Parathyroid adenoma (tissue), 2 donors: ENCODE data around the gene DMRT3.

Experiments
- H2AFZ ChIP-seq: fragments of 300-600 bp; sonication (generic); one replicate; pipeline ENCODE4 v1.7.0; 2017; ENCODE audit warnings: antibody characterized with exemption, mild to moderate bottlenecking
- H3K27ac ChIP-seq: fragments of 300-600 bp; sonication (generic); one replicate; pipeline ENCODE4 v1.7.0; 2017
- H3K27me3 ChIP-seq: fragments of 300-600 bp; sonication (generic); one replicate; pipeline ENCODE4 v1.7.0; 2017; ENCODE audit warnings: low read length; ENCODE audit not compliant: control insufficient read depth, insufficient read depth
- H3K36me3 ChIP-seq: fragments of 300-600 bp; sonication (generic); one replicate; pipeline ENCODE4 v1.7.0; 2017; ENCODE audit warnings: low read length; ENCODE audit not compliant: control insufficient read depth, insufficient read depth
- H3K4me1 ChIP-seq: fragments of 300-600 bp; sonication (generic); one replicate; pipeline ENCODE4 v1.7.0; 2017; ENCODE audit warnings: control low read depth
- H3K4me2 ChIP-seq: fragments of 300-600 bp; sonication (generic); one replicate; pipeline ENCODE4 v1.7.0; 2017; ENCODE audit warnings: low read length
- H3K4me3 ChIP-seq: fragments of 300-600 bp; sonication (generic); one replicate; pipeline ENCODE4 v1.7.0; 2017; ENCODE audit warnings: low read depth, low read length
- H3K79me2 ChIP-seq: fragments of 300-600 bp; sonication (generic); one replicate; pipeline ENCODE4 v1.7.0; 2017; ENCODE audit warnings: control low read depth
- H3K9ac ChIP-seq: fragments of 300-600 bp; sonication (generic); one replicate; pipeline ENCODE4 v1.7.0; 2017; ENCODE audit warnings: mild to moderate bottlenecking
- H3K9me3 ChIP-seq: fragments of 300-600 bp; sonication (generic); one replicate; pipeline ENCODE4 v1.7.0; 2017; ENCODE audit warnings: low read length; ENCODE audit not compliant: control insufficient read depth
- TF ChIP-seq, protein P1 (sequence below): fragments of 300-600 bp; sonication (generic); IDR thresholded peaks from one replicate; pipeline ENCODE4 v1.7.0; 2017; ENCODE audit warnings: antibody characterized with exemption, mild to moderate bottlenecking
- donor health status: primary hyperparathyroidism.

DMRT3 gene

DNA sequence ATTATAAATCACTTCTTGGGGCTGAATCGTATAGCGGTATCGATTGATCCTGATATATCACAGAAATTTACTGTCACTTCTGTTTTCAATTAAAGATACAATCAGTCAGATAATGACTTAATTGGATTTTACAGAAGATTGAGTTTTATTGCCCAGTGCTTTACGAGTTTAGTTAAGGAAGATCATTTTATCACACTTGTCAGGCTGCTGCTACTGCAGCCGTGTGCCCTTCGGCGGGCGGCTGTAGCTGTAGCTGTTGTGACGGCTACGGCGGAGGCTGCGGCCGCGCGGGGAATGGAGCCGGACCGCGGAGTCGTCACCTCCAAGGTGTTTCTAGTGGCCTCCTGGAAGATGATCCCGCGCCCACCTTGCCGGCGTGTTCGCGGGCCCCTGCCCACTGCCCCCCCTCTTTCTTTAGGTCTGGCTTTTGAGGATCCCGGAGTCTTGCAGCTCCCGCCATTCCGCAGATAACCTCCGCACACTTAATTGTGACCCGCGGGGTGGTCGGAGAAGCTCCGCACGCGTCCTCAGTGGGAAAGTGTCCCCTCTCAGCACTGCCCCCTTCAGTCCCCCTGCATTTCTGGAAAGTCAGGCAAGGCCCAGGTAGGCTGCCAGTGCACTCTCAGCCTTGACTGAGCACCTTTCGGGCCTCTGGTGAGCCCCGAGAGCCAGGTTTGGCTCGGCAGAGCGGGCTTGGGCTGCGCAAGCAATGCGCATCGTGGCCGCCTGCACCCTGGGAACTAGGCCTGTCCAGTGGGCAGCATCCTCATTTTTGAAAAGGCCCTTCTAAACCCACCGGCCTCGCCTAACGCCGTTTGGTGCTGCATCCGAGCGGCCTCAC is 6.9 kb upstream of the DMRT3 start:
- H3K4me3 ChIP-seq = no peak overlapping the region
- H3K4me1 ChIP-seq = no peaks in the 10 kb centered on the region
- no peak overlapping the region for H3K4me2 ChIP-seq
- H3K36me3 ChIP-seq = no peaks in the 10 kb centered on the region
- no peak overlapping the region for H2AFZ ChIP-seq
- H3K9ac ChIP-seq = no peak overlapping the region
- no peaks in the 10 kb centered on the region for H3K79me2 ChIP-seq
- H3K27ac ChIP-seq = no peak overlapping the region
- TF ChIP-seq, protein P1, sequence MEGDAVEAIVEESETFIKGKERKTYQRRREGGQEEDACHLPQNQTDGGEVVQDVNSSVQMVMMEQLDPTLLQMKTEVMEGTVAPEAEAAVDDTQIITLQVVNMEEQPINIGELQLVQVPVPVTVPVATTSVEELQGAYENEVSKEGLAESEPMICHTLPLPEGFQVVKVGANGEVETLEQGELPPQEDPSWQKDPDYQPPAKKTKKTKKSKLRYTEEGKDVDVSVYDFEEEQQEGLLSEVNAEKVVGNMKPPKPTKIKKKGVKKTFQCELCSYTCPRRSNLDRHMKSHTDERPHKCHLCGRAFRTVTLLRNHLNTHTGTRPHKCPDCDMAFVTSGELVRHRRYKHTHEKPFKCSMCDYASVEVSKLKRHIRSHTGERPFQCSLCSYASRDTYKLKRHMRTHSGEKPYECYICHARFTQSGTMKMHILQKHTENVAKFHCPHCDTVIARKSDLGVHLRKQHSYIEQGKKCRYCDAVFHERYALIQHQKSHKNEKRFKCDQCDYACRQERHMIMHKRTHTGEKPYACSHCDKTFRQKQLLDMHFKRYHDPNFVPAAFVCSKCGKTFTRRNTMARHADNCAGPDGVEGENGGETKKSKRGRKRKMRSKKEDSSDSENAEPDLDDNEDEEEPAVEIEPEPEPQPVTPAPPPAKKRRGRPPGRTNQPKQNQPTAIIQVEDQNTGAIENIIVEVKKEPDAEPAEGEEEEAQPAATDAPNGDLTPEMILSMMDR = no peak
- H3K27me3 ChIP-seq = no peaks in the 10 kb centered on the region
- H3K9me3 ChIP-seq = no peaks in the 10 kb centered on the region

DNA sequence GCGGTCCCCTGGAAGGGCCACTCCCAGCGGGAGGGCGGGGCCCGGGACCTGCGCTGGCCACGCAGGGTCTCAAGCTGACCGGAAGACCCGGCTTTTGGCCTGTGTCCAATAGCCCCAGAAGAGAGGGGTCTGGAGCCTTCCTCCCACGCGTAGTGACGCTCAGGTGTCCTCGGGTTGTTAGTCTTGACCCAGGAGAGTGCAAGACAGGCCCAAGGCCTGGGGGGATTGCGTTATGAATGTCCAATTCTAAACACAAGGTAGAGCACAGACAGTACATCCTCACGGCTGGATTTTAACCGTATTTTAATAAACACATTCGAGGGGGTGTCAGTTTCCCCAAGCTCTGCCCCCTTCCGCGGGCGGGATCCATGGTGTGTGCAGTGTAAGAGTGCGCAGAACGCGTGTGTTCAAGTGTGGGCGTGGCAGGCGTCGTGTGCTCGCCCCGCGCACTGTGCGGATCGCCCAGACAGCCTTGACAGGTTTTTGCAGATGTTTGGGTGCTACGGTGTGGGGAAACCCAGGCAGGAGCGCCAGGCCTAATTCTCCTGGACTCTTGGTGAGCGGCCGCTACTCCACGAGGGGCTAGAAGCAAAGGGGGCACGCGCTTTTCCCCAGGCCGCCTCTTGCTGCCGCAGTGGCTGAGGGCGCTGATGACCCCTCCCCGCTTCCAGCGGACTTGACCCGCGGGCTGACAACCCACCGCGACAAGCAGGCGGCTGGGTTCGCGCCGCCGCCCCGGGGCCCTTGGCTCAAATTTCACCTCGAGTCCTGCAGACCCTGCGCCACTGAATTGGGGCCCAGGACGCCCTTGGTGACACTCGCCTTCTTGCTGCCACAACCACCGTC is 6.1 kb upstream of the DMRT3 start:
- no peak overlapping the region for H3K4me2 ChIP-seq
- no peaks in the 10 kb centered on the region for H3K79me2 ChIP-seq
- no peak overlapping the region for H3K4me3 ChIP-seq
- no peak overlapping the region for H3K27ac ChIP-seq
- TF ChIP-seq, protein P1 = no peak
- no peaks in the 10 kb centered on the region for H3K36me3 ChIP-seq
- no peak overlapping the region for H3K9ac ChIP-seq
- no peaks in the 10 kb centered on the region for H3K9me3 ChIP-seq
- no peaks in the 10 kb centered on the region for H3K27me3 ChIP-seq
- no peaks in the 10 kb centered on the region for H3K4me1 ChIP-seq
- no peak overlapping the region for H2AFZ ChIP-seq

DNA sequence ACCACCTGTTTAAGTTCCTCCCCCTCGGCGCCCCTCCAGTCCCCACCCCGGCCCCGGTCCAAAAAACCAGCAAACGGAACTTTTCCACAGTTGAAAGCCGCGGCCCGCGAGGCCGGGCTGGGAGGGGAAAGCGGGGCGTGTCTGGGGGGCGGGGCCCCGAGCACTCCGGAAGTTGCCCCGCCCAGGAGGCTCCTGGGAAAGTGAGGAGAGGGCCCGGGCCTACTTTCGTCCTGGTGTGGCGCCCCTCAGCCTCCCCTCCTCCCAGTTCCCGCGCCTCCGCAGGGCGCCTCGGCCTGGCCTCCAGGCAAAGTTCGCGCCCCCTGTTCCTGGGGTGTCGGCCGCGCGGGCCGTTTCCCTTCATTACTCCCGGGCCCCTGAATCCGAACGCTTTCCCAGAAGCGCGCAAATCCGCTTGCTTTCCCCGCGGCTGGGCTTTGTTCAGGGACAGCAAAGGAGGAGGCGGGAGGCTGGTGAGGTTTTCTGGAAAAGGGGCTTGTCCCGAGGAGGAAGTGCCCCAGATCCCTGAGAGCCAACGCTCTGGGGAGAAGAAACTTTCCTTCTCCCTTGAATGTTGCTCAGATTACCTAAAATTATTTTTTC is 4.5 kb upstream of the DMRT3 start:
- no peaks in the 10 kb centered on the region for H3K36me3 ChIP-seq
- peak overlapping the region; percentile 18 for H3K4me2 ChIP-seq
- H3K9ac ChIP-seq = no peak overlapping the region
- no peak overlapping the region for H2AFZ ChIP-seq
- no peaks in the 10 kb centered on the region for H3K79me2 ChIP-seq
- TF ChIP-seq, protein P1 = no peak
- H3K27ac ChIP-seq = no peak overlapping the region
- no peaks in the 10 kb centered on the region for H3K27me3 ChIP-seq
- peak overlapping the region; percentile 29 for H3K4me3 ChIP-seq
- H3K4me1 ChIP-seq = no peaks in the 10 kb centered on the region
- H3K9me3 ChIP-seq = no peaks in the 10 kb centered on the region

DNA sequence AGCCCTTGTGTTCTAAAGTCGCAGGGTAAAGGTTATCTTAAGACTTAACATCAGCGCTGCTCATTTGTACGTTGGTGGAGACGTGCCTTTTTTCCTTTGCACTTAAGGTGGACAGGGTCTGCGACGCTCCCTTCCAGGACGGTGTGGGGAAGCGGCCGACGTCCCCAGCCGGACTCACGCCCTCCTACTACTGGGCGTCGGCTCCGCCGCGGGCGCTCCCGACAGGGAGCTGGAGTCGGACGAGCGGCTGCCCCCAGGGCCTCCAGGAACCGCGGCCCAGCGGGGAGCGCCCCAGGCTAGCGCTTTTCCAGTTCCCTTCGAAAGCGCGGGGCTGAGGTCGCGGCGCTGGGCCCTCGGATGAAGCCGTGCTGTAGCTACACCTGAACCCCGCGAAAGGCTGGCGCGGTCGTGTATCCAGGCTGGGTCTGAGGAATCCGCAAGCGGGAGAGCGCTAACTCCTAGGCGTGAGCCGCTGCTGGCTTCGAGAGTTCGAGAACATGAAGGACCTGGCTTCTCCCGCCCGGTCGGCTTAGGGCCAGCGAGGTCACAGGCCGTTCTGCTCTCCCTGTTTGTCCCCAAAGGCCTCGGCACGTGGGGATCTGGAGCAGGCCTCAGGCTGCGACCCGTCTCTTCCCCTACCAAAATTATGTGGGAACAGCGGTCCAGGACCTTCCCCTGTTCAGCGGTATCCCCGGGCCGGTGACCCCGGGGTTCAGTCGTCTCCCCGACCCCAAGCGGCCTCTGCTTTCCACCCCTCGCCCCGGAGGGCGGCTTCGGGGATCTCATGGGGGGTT is 3.8 kb upstream of the DMRT3 start:
- Histone ChIP-seq H3K4me2 (no peak overlapping the region), H3K27ac (no peak overlapping the region), H3K4me1 (no peaks in the 10 kb centered on the region), H3K36me3 (no peaks in the 10 kb centered on the region), H3K4me3 (no peak overlapping the region), H3K27me3 (no peaks in the 10 kb centered on the region), H3K79me2 (no peaks in the 10 kb centered on the region), H3K9me3 (no peaks in the 10 kb centered on the region), H3K9ac (no peak overlapping the region), H2AFZ (no peak overlapping the region)
- TF ChIP-seq, protein P1 = no peak
